Measurements from ENCODE around the gene CD82.

The CD82 gene

DNA sequence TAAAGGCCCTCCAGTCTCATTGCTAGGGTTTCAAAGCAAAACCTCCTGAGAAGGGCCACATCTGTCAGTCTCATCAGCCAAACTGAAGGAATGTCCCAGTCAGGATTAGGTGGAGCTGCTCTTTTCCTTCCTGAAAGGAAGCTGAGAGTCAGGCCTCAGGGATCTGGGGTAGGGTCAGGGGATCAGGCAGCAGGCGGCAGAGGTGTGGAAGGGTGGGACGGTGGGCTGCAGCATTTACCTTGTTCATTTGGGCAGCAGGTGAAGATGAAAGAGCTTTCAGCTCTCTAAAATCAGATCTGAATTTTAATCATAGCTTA, 17.8 kb downstream of the CD82 start:
- no peak overlapping the region for H3K4me3 ChIP-seq (ENCODE audit: low read length)
- H3K4me2 ChIP-seq (ENCODE audit: low read length), result no peak overlapping the region
- H3K27me3 ChIP-seq (ENCODE audit: control insufficient read depth, low read length), result no peaks in the 10 kb centered on the region
- no peaks in the 10 kb centered on the region for H4K20me1 ChIP-seq (ENCODE audit: control insufficient read depth, insufficient read depth, low read depth, low read length)
- no peaks in the 10 kb centered on the region for H3F3A ChIP-seq (ENCODE audit: control insufficient read depth, insufficient read depth)
- no peak overlapping the region for H3K27ac ChIP-seq (ENCODE audit: low read depth, low read length)
- no peaks in the 10 kb centered on the region for H3K4me1 ChIP-seq (ENCODE audit: control insufficient read depth, low read length)
- H3K9me2 ChIP-seq (replicated peaks; ENCODE audit: control insufficient read depth, low read length), result no peaks in the 10 kb centered on the region
- no peaks in the 10 kb centered on the region for H3K79me2 ChIP-seq (ENCODE audit: control insufficient read depth, low read length)
- no peaks in the 10 kb centered on the region for H3K9me3 ChIP-seq (ENCODE audit: control insufficient read depth, insufficient read depth, low read length)
- no peaks in the 10 kb centered on the region for H3K36me3 ChIP-seq (ENCODE audit: control insufficient read depth, low read length)
- TF ChIP-seq, protein P1, sequence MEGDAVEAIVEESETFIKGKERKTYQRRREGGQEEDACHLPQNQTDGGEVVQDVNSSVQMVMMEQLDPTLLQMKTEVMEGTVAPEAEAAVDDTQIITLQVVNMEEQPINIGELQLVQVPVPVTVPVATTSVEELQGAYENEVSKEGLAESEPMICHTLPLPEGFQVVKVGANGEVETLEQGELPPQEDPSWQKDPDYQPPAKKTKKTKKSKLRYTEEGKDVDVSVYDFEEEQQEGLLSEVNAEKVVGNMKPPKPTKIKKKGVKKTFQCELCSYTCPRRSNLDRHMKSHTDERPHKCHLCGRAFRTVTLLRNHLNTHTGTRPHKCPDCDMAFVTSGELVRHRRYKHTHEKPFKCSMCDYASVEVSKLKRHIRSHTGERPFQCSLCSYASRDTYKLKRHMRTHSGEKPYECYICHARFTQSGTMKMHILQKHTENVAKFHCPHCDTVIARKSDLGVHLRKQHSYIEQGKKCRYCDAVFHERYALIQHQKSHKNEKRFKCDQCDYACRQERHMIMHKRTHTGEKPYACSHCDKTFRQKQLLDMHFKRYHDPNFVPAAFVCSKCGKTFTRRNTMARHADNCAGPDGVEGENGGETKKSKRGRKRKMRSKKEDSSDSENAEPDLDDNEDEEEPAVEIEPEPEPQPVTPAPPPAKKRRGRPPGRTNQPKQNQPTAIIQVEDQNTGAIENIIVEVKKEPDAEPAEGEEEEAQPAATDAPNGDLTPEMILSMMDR (IDR thresholded peaks at IDR 0.05; ENCODE audit: low read depth, low read length, poor library complexity, severe bottlenecking), result no peak
- no peak for TF ChIP-seq EZH2phosphoT487 (IDR thresholded peaks at IDR 0.05; ENCODE audit: borderline replicate concordance, low read length)

DNA sequence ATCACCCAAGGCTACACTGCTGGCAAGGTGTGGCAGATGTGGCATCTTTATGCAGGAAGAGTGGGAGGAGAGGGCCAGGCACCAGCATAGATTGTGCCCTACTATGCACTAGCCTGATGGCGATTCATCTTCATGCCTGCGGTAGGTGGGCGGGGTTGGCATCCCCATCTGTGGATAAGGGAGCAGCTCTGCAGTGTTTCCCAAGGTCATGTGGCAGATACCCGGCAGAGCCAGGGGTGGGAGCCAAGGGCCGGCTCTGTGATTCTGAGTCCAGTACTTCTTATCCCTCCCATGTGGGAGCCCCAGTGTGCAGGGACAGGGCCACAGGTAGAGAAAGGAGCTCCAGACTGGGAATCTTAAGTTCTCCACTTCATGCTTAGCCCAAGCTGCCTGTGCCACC, 20.0 kb downstream of the CD82 start:
- Histone ChIP-seq H3K9me3 (ENCODE audit: control insufficient read depth, insufficient read depth, low read length) (no peaks in the 10 kb centered on the region), H3K4me1 (ENCODE audit: control insufficient read depth, low read length) (no peaks in the 10 kb centered on the region), H3K9me2 (replicated peaks; ENCODE audit: control insufficient read depth, low read length) (no peaks in the 10 kb centered on the region), H3K4me3 (ENCODE audit: low read length) (no peak overlapping the region), H3K27ac (ENCODE audit: low read depth, low read length) (no peak overlapping the region), H4K20me1 (ENCODE audit: control insufficient read depth, insufficient read depth, low read depth, low read length) (no peaks in the 10 kb centered on the region), H3K27me3 (ENCODE audit: control insufficient read depth, low read length) (no peaks in the 10 kb centered on the region), H3K36me3 (ENCODE audit: control insufficient read depth, low read length) (no peaks in the 10 kb centered on the region), H3F3A (ENCODE audit: control insufficient read depth, insufficient read depth) (no peaks in the 10 kb centered on the region), H3K4me2 (ENCODE audit: low read length) (no peak overlapping the region), H3K79me2 (ENCODE audit: control insufficient read depth, low read length) (no peaks in the 10 kb centered on the region)
- TF ChIP-seq, protein P1 (IDR thresholded peaks at IDR 0.05; ENCODE audit: low read depth, low read length, poor library complexity, severe bottlenecking), result no peak
- no peak for TF ChIP-seq EZH2phosphoT487 (IDR thresholded peaks at IDR 0.05; ENCODE audit: borderline replicate concordance, low read length)

DNA sequence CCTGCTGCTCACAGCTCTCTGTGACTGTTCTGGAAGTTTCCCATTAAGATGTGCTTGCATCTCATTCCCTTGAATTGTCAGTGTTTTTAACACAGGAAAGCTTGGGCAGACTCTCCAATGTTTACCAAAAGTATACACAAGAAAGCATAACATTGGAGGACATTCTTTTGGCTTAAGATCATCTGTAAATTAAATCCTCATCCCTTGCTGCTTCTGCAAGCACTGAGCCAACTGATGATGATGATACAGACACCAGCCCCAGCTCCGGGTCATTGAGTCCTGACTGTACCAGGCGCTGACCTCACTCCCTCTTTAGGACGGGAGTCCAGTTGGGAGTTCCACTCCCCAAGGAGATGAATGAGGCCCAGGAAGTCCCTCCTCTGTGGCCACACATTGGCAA, 23.8 kb downstream of the CD82 start:
- Histone ChIP-seq H3K79me2 (ENCODE audit: control insufficient read depth, low read length) (no peaks in the 10 kb centered on the region), H3K4me1 (ENCODE audit: control insufficient read depth, low read length) (no peaks in the 10 kb centered on the region), H3K9me2 (replicated peaks; ENCODE audit: control insufficient read depth, low read length) (no peaks in the 10 kb centered on the region), H3K9me3 (ENCODE audit: control insufficient read depth, insufficient read depth, low read length) (no peaks in the 10 kb centered on the region), H3K36me3 (ENCODE audit: control insufficient read depth, low read length) (no peaks in the 10 kb centered on the region), H3F3A (ENCODE audit: control insufficient read depth, insufficient read depth) (no peaks in the 10 kb centered on the region), H3K27ac (ENCODE audit: low read depth, low read length) (no peak overlapping the region), H4K20me1 (ENCODE audit: control insufficient read depth, insufficient read depth, low read depth, low read length) (no peaks in the 10 kb centered on the region), H3K27me3 (ENCODE audit: control insufficient read depth, low read length) (no peaks in the 10 kb centered on the region), H3K4me2 (ENCODE audit: low read length) (no peak overlapping the region), H3K4me3 (ENCODE audit: low read length) (no peak overlapping the region)
- TF ChIP-seq, protein P1 (IDR thresholded peaks at IDR 0.05; ENCODE audit: low read depth, low read length, poor library complexity, severe bottlenecking), result no peak
- TF ChIP-seq EZH2phosphoT487 (IDR thresholded peaks at IDR 0.05; ENCODE audit: borderline replicate concordance, low read length), result no peak

DNA sequence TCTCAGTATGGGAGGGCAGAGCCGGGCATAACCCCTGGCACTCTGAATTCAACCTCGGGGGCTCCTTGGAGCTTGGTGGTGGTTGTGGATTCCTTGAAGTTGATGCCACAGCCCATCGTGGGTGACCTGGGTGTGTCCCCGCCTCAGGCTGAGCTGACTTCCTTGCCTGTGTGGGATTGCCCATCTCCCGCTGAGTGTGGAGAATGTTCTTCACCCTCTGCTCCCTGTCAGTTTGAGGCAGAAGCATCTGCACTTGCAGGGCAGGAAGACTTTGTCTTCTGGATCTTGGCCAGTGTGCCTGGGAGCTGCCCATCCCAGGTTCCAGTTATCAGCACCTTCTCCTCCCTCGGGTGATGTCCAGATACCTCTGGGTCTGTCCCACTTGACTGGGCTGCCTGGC, 25.3 kb downstream of the CD82 start:
- no peak overlapping the region for H3K27ac ChIP-seq (ENCODE audit: low read depth, low read length)
- H3K79me2 ChIP-seq (ENCODE audit: control insufficient read depth, low read length), result no peaks in the 10 kb centered on the region
- no peaks in the 10 kb centered on the region for H3K9me3 ChIP-seq (ENCODE audit: control insufficient read depth, insufficient read depth, low read length)
- H3K9me2 ChIP-seq (replicated peaks; ENCODE audit: control insufficient read depth, low read length), result no peaks in the 10 kb centered on the region
- H4K20me1 ChIP-seq (ENCODE audit: control insufficient read depth, insufficient read depth, low read depth, low read length), result no peaks in the 10 kb centered on the region
- H3K4me1 ChIP-seq (ENCODE audit: control insufficient read depth, low read length), result no peaks in the 10 kb centered on the region
- no peaks in the 10 kb centered on the region for H3K27me3 ChIP-seq (ENCODE audit: control insufficient read depth, low read length)
- no peak overlapping the region for H3K4me2 ChIP-seq (ENCODE audit: low read length)
- H3F3A ChIP-seq (ENCODE audit: control insufficient read depth, insufficient read depth), result no peaks in the 10 kb centered on the region
- no peak overlapping the region for H3K4me3 ChIP-seq (ENCODE audit: low read length)
- TF ChIP-seq, protein P1 (IDR thresholded peaks at IDR 0.05; ENCODE audit: low read depth, low read length, poor library complexity, severe bottlenecking), result no peak
- TF ChIP-seq EZH2phosphoT487 (IDR thresholded peaks at IDR 0.05; ENCODE audit: borderline replicate concordance, low read length), result no peak
- no peaks in the 10 kb centered on the region for H3K36me3 ChIP-seq (ENCODE audit: control insufficient read depth, low read length)

Measured in DOHH2 (cell line).